ENCODE results near the gene RECK.

Gene RECK

GRCh38 chr9:36162211-36162738 is 125.6 kb downstream of the RECK start:
- no peak for DNase-seq

GRCh38 chr9:36163049-36163785 is 126.5 kb downstream of the RECK start:
- DNase-seq, result no peak

DNA sequence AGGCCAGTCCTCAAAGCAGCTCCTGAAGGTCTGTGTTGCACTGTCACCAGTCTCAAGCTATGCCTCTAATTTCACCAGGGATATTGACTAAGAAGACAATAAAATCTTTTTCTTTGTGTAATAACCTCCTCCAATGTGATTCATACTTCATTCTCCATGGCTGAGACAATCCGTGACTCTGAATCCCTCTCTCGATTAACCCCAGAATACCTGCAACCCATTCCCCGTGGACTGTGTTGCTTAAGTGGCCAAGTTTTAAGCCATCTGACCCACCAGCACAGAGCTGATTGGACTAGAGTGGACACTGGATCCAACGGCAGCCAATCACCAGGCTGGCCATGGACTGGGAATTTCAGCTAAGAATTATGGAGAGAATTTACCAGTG is 127.1 kb downstream of the RECK start:
- no peak for DNase-seq

GRCh38 chr9:36164372-36164771 is 127.7 kb downstream of the RECK start:
- no peak for DNase-seq

GRCh38 chr9:36164989-36165388 is 128.3 kb downstream of the RECK start:
- no peak for DNase-seq

DNA sequence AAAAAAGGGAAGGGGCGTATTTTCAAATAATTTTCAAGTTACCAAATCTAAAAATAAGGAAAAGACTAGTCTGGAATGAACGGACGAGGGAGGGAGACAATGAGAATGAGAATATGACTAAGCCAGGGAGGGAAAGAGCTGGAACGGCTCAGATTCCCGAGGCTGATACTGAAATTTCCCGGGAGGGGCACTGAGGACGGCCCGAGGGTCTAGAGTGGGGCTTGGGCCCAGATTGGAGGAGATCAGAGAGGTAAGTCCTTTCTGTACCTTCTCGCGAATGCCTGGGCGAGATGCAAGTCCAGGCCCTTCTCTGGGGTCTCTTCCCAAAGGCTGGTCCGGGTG is 129.1 kb downstream of the RECK start:
- DNase-seq, result no peak

DNA sequence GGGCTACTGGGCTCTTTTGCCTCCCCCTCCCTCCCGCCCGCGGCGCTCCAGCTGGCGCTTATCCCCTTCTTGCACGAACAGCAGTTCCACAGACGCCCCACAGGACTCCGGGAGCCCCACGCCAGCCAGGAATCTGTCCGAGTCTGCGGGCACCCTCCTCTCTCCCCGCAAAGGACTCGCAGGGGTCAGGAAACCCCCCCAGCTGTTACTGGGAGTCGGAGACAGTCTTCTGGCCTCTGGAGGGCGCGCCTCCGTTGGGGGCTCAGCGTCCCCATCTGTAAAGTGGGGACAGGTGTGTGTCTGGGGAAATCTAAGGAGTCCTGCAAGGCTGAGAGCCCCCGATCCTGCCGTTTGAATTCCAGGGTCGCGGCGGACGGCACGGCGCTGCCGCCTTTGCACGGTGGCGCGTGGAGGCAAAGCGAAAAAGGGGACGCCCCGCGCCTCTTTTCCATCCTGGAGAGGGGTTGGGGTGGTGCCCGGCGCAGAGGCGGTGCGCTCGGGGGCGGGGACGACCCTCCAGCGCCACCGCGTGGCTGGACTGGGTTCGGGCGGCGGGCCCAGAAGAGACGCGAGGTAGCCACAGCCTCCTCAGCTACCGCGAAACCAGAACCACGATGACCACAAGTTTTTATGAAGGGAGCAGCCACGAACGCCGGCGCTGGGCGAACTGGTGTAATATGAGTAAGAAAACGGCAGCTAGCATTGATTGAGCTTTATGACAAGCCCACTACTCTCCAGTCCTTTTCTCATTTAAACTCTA is 129.6 kb downstream of the RECK start:
- DNase-seq, result peak; percentile 89

DNA sequence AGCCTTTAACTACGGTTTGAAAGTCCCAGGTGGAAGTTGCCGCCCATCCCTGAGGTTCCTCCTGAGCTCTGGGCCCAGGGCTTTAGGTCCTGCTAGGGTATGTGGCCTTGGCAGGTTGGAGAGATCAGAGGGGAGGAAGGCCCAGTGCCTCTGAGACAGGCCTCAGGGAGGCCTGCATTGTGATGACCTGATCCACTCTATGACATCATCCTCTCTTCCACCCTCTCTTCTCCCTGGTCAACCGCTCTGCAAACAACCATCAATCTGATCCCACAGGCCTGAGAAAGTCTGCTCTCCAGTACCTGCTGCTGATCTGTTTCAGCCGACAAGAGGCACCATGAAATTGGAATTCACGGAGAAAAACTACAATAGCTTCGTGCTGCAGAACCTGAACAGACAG is 132.5 kb downstream of the RECK start, which contains the start of gene CCIN:
Gene CCIN (plus strand): TSS at position 223 of the 400 bp plus-strand sequence. CDS start 115 bp downstream, at position 338.
- DNase-seq, result no peak

GRCh38 chr9:36169708-36170107 is 133.0 kb downstream of the RECK start:
- peak; percentile 40 for DNase-seq

GRCh38 chr9:36170531-36170930 is 133.8 kb downstream of the RECK start:
- no peak for DNase-seq

DNA sequence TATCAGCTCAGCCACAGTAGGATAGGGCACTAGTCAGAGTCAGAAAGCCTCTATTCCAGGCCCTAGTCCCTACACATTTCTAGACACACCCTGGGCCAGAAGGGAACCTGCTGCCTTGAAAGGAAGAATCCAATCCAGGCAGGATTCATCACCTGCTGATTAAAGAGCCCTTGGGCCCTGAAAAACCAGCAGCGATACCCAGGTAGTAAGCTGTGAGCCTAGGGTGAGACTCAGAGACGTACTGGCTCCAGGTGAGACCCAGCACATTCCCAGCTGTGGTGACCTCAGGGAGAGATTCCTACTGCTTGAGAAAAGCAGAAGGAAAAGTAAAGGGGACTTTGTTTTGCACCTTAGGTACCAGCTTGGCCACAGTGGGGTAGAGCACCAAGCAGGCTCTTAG is 137.1 kb downstream of the RECK start:
- DNase-seq, result no peak
